Activated naive CD8-positive, alpha-beta T cell treated with anti-CD3 and anti-CD28 coated beads, Interleukin-2, amount 10 ng/mL, durations not matched to agents 7 days and 5 days (primary cell): ENCODE measurements around the gene LRRC1. TPM values are rescaled to one million over a fixed set of nuclear protein-coding genes. Genes with fewer than 3 reads are reported as not detected.
"Not testable (repeated sequence)": the region's sequence is repeated elsewhere in the genome, so short reads cannot be mapped to it uniquely, and the experiment has no call there.

Experiments
- ATAC-seq: fragments of 150-1000 bp; cut with Tn5 transposase; one replicate; pipeline ENCODE4 v1.10.0; 2021; ENCODE audit warnings: low read depth, moderate library complexity
- POLR2A ChIA-PET: fragments of 350-600 bp; sonication (Branson Sonifier 250); formaldehyde crosslinking; loops from one replicate; lab custom pipeline; 2021; ENCODE audit warnings: antibody characterized with exemption; lab: Charles Lee
- DNase-seq: peaks from one replicate; pipeline ENCODE4 v3.0.0; 2021
- H3K27ac Mint-ChIP-seq: one replicate; pipeline ENCODE4 v1.8.0; 2022; ENCODE audit warnings: mild to moderate bottlenecking, mixed read lengths
- H3K27me3 Mint-ChIP-seq: one replicate; pipeline ENCODE4 v1.8.0; 2022; ENCODE audit warnings: mild to moderate bottlenecking, moderate library complexity, mixed read lengths
- H3K36me3 Mint-ChIP-seq: one replicate; pipeline ENCODE4 v1.8.0; 2021; ENCODE audit warnings: mild to moderate bottlenecking, mixed read lengths
- H3K4me1 Mint-ChIP-seq: one replicate; pipeline ENCODE4 v1.8.0; 2021; ENCODE audit warnings: mixed read lengths
- H3K4me3 Mint-ChIP-seq: one replicate; pipeline ENCODE4 v1.8.0; 2022; ENCODE audit warnings: mild to moderate bottlenecking, moderate library complexity, mixed read lengths
- H3K9me3 Mint-ChIP-seq: one replicate; pipeline ENCODE4 v1.8.0; 2021; ENCODE audit warnings: mixed read lengths
- total RNA-seq, 2 experiments: library from RNA; stranded (reverse); gene quantifications; one replicate each; pipeline ENCODE4 v1.2.3, GENCODE V29; 2021

LRRC1 gene
- total RNA-seq, 2 experiments from 2014 or later: 3.5 to 4.2 TPM

GRCh38 chr6:53795702-53796450, 1.1 kb downstream of the LRRC1 start:
- Mint-ChIP-seq H3K4me3 (peak overlapping the region; percentile 99), H3K27ac (peak overlapping the region; percentile 59), H3K4me1 (peaks cover 16% of the 10 kb centered on the region), H3K9me3 (no peaks in the 10 kb centered on the region), H3K27me3 (peaks cover 39% of the 10 kb centered on the region), H3K36me3 (no peaks in the 10 kb centered on the region)
- POLR2A ChIA-PET: no interaction called here
- DNase-seq: peak; percentile 37
- no peak for ATAC-seq

- DNase-seq (no peak), ATAC-seq (no peak)
- POLR2A ChIA-PET: no interaction called here
- Mint-ChIP-seq H3K27ac (no peak overlapping the region), H3K4me1 (peaks cover 16% of the 10 kb centered on the region), H3K4me3 (peak overlapping the region; percentile 99), H3K9me3 (no peaks in the 10 kb centered on the region), H3K27me3 (peaks cover 34% of the 10 kb centered on the region), H3K36me3 (no peaks in the 10 kb centered on the region)
Observed at GRCh38 chr6:53796451-53796780, 1.6 kb downstream of the LRRC1 start.

GRCh38 chr6:53796791-53797190, 2.0 kb downstream of the LRRC1 start:
- no peak for ATAC-seq
- POLR2A ChIA-PET: no interaction called here
- Mint-ChIP-seq H3K4me3 (no peak overlapping the region), H3K4me1 (peaks cover 16% of the 10 kb centered on the region), H3K27ac (no peak overlapping the region), H3K9me3 (no peaks in the 10 kb centered on the region), H3K36me3 (no peaks in the 10 kb centered on the region), H3K27me3 (peaks cover 31% of the 10 kb centered on the region)
- DNase-seq: no peak

- Mint-ChIP-seq H3K4me1 (peaks cover 16% of the 10 kb centered on the region), H3K27ac (no peak overlapping the region), H3K27me3 (peaks cover 31% of the 10 kb centered on the region), H3K9me3 (no peaks in the 10 kb centered on the region), H3K36me3 (no peaks in the 10 kb centered on the region), H3K4me3 (no peak overlapping the region)
- POLR2A ChIA-PET: no interaction called here
- ATAC-seq: no peak
- no peak for DNase-seq
Observed at GRCh38 chr6:53797304-53797703, 2.5 kb downstream of the LRRC1 start.

GRCh38 chr6:53799340-53799739, 4.5 kb downstream of the LRRC1 start:
- peaks cover 18% of the 10 kb centered on the region for H3K27me3 Mint-ChIP-seq
- no peak for DNase-seq
- no peak overlapping the region for H3K27ac Mint-ChIP-seq
- no peaks in the 10 kb centered on the region for H3K9me3 Mint-ChIP-seq
- peaks cover 8% of the 10 kb centered on the region for H3K4me1 Mint-ChIP-seq
- H3K36me3 Mint-ChIP-seq: no peaks in the 10 kb centered on the region
- POLR2A ChIA-PET: interaction anchor here (0.7 kb wide), 1 partner anchor 11 kb away, joined by 5 read pairs; no protein-coding TSS in a partner anchor
- no peak overlapping the region for H3K4me3 Mint-ChIP-seq
- no peak for ATAC-seq

- DNase-seq: no peak
- Mint-ChIP-seq H3K36me3 (no peaks in the 10 kb centered on the region), H3K4me3 (no peak overlapping the region), H3K27ac (no peak overlapping the region), H3K9me3 (no peaks in the 10 kb centered on the region), H3K27me3 (peaks cover 10% of the 10 kb centered on the region), H3K4me1 (peaks cover 6% of the 10 kb centered on the region)
- POLR2A ChIA-PET: no interaction called here
- no peak for ATAC-seq
Observed at GRCh38 chr6:53801022-53801421, 6.2 kb downstream of the LRRC1 start.

- Mint-ChIP-seq H3K4me1 (peaks cover 4% of the 10 kb centered on the region), H3K36me3 (no peaks in the 10 kb centered on the region), H3K27me3 (peaks cover 3% of the 10 kb centered on the region), H3K27ac (no peak overlapping the region), H3K9me3 (no peaks in the 10 kb centered on the region), H3K4me3 (no peak overlapping the region)
- ATAC-seq (no peak), DNase-seq (no peak)
- POLR2A ChIA-PET: no interaction called here
Observed at GRCh38 chr6:53802582-53802981, 7.8 kb downstream of the LRRC1 start.

GRCh38 chr6:53803081-53803860, 8.5 kb downstream of the LRRC1 start:
- Mint-ChIP-seq H3K4me1 (peaks cover 4% of the 10 kb centered on the region), H3K4me3 (no peak overlapping the region), H3K27ac (no peak overlapping the region), H3K9me3 (no peaks in the 10 kb centered on the region), H3K36me3 (no peaks in the 10 kb centered on the region), H3K27me3 (peaks cover 3% of the 10 kb centered on the region)
- no peak for DNase-seq
- POLR2A ChIA-PET: no interaction called here
- no peak for ATAC-seq

GRCh38 chr6:53805016-53805415, 10.2 kb downstream of the LRRC1 start:
- no peak for DNase-seq
- POLR2A ChIA-PET: no interaction called here
- no peak overlapping the region for H3K27ac Mint-ChIP-seq
- H3K4me1 Mint-ChIP-seq: peaks cover 4% of the 10 kb centered on the region
- no peaks in the 10 kb centered on the region for H3K36me3 Mint-ChIP-seq
- no peaks in the 10 kb centered on the region for H3K9me3 Mint-ChIP-seq
- no peak overlapping the region for H3K4me3 Mint-ChIP-seq
- H3K27me3 Mint-ChIP-seq: no peaks in the 10 kb centered on the region
- ATAC-seq: no peak

GRCh38 chr6:53805725-53806124, 10.9 kb downstream of the LRRC1 start:
- Mint-ChIP-seq H3K27ac (no peak overlapping the region), H3K4me3 (no peak overlapping the region), H3K27me3 (no peaks in the 10 kb centered on the region), H3K9me3 (no peaks in the 10 kb centered on the region), H3K36me3 (no peaks in the 10 kb centered on the region), H3K4me1 (peaks cover 4% of the 10 kb centered on the region)
- POLR2A ChIA-PET: no interaction called here
- DNase-seq (no peak), ATAC-seq (no peak)

GRCh38 chr6:53807606-53808005, 12.8 kb downstream of the LRRC1 start:
- H3K4me3 Mint-ChIP-seq, H3K27me3 Mint-ChIP-seq, DNase-seq, H3K27ac Mint-ChIP-seq, ATAC-seq, H3K9me3 Mint-ChIP-seq, H3K4me1 Mint-ChIP-seq, POLR2A ChIA-PET, H3K36me3 Mint-ChIP-seq: not testable (repeated sequence)

GRCh38 chr6:53808302-53808881, 13.6 kb downstream of the LRRC1 start:
- no peak overlapping the region for H3K27ac Mint-ChIP-seq
- DNase-seq (no peak), ATAC-seq (no peak)
- POLR2A ChIA-PET: no interaction called here
- H3K9me3 Mint-ChIP-seq: no peaks in the 10 kb centered on the region
- no peaks in the 10 kb centered on the region for H3K36me3 Mint-ChIP-seq
- H3K4me3 Mint-ChIP-seq: no peak overlapping the region
- H3K27me3 Mint-ChIP-seq: no peaks in the 10 kb centered on the region
- H3K4me1 Mint-ChIP-seq: peaks cover 4% of the 10 kb centered on the region

GRCh38 chr6:53809691-53810090, 14.9 kb downstream of the LRRC1 start:
- POLR2A ChIA-PET: no interaction called here
- Mint-ChIP-seq H3K27me3 (no peaks in the 10 kb centered on the region), H3K4me1 (peaks cover 4% of the 10 kb centered on the region), H3K36me3 (no peaks in the 10 kb centered on the region), H3K9me3 (no peaks in the 10 kb centered on the region), H3K4me3 (no peak overlapping the region), H3K27ac (no peak overlapping the region)
- no peak for ATAC-seq
- DNase-seq: no peak

GRCh38 chr6:53811082-53811481, 16.3 kb downstream of the LRRC1 start:
- DNase-seq (no peak), ATAC-seq (no peak)
- no peak overlapping the region for H3K4me3 Mint-ChIP-seq
- no peaks in the 10 kb centered on the region for H3K27me3 Mint-ChIP-seq
- POLR2A ChIA-PET: no interaction called here
- peaks cover under 1% of the 10 kb centered on the region for H3K4me1 Mint-ChIP-seq
- H3K27ac Mint-ChIP-seq: no peak overlapping the region
- no peaks in the 10 kb centered on the region for H3K9me3 Mint-ChIP-seq
- H3K36me3 Mint-ChIP-seq: no peaks in the 10 kb centered on the region
